Body of pancreas (tissue), 4 donors: Measurements from ENCODE around the gene ZNF79.

Experiments used
- POLR2A ChIP-seq, 3 donors: fragments of 450-650 bp; IDR thresholded peaks; one replicate each; pipeline ENCODE4 v1.6.1; 2016; ENCODE audit warnings: antibody characterized with exemption in 3 of 3, mild to moderate bottlenecking in 2 of 3
- TF ChIP-seq, protein P1 (sequence below), 7 experiments: fragments of 450-650 bp in 4 of 7; fragments of 200-600 bp in 3 of 7; sonication (generic) in 3 of 7; IDR thresholded peaks; one replicate each; pipeline ENCODE4 v1.5.1; 2016 to 2019; ENCODE audit warnings: antibody characterized with exemption in 7 of 7

DNA sequence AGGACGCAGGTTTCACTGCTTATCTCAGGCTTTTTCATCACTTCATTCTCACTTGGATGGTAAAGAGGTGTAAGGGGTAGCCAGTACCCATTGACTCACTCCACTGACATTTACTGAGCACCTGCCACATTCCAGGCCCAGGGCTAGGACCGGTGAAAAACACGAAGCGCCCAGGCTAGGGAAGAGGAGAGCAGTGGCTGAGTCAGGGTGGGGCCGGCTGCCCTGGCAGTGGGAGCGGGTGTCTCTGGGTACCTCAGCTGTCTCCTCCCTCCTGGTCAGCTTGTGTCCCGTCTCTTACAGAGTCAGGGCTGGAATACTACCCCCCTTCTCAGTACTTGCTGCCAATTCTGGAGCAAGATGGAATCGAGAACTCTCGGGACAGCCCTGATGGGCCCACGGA, 49.3 kb downstream of the ZNF79 start:
- TF ChIP-seq, protein P1, sequence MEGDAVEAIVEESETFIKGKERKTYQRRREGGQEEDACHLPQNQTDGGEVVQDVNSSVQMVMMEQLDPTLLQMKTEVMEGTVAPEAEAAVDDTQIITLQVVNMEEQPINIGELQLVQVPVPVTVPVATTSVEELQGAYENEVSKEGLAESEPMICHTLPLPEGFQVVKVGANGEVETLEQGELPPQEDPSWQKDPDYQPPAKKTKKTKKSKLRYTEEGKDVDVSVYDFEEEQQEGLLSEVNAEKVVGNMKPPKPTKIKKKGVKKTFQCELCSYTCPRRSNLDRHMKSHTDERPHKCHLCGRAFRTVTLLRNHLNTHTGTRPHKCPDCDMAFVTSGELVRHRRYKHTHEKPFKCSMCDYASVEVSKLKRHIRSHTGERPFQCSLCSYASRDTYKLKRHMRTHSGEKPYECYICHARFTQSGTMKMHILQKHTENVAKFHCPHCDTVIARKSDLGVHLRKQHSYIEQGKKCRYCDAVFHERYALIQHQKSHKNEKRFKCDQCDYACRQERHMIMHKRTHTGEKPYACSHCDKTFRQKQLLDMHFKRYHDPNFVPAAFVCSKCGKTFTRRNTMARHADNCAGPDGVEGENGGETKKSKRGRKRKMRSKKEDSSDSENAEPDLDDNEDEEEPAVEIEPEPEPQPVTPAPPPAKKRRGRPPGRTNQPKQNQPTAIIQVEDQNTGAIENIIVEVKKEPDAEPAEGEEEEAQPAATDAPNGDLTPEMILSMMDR (IDR thresholded peaks at IDR 0.05), result no peak
- no peak for TF ChIP-seq POLR2A (IDR thresholded peaks at IDR 0.05)
